ENCODE measurements around the gene CCDC170. TPM values are rescaled to one million over a fixed set of nuclear protein-coding genes. Genes with fewer than 3 reads are reported as not detected.

CCDC170 gene
- total and polyA plus RNA-seq, 3 donors from 2014 or later, result 3.1 to 9.5 (median 3.3) TPM

GRCh38 chr6:151664390-151664789, 170.6 kb downstream of the CCDC170 start:
- Histone ChIP-seq H3K4me3 (no peak overlapping the region), H3K4me1 (no peaks in the 10 kb centered on the region), H3K9me3 (no peaks in the 10 kb centered on the region), H3K27ac (no peak overlapping the region), H3K36me3 (ENCODE audit: low read depth, missing control alignments) (no peaks in the 10 kb centered on the region), H3K27me3 (no peaks in the 10 kb centered on the region)
- DNase-seq, result no peak
- no peak for TF ChIP-seq POLR2A (IDR thresholded peaks at IDR 0.05)
- no peak for TF ChIP-seq CTCF (IDR thresholded peaks at IDR 0.05)
- WGBS, 2 donors, result 59 to 66% methylated on average over 5 of the region's 5 CpGs
- intact Hi-C loops (cut with DNase I; ENCODE audit: low total_unique reads), result no loop called here

GRCh38 chr6:151665329-151665728, 171.5 kb downstream of the CCDC170 start:
- no peak for DNase-seq
- TF ChIP-seq CTCF (IDR thresholded peaks at IDR 0.05), result no peak
- TF ChIP-seq POLR2A (IDR thresholded peaks at IDR 0.05), result no peak
- Histone ChIP-seq H3K36me3 (ENCODE audit: low read depth, missing control alignments) (no peaks in the 10 kb centered on the region), H3K27ac (no peak overlapping the region), H3K4me3 (no peak overlapping the region), H3K4me1 (no peaks in the 10 kb centered on the region), H3K9me3 (no peaks in the 10 kb centered on the region), H3K27me3 (no peaks in the 10 kb centered on the region)
- intact Hi-C loops (cut with DNase I; ENCODE audit: low total_unique reads), result no loop called here
- WGBS, 2 donors, result 61 to 71% methylated on average over 7 of the region's 7 CpGs

GRCh38 chr6:151666526-151666925, 172.7 kb downstream of the CCDC170 start:
- no peak for DNase-seq
- TF ChIP-seq CTCF (IDR thresholded peaks at IDR 0.05) (no peak), POLR2A (IDR thresholded peaks at IDR 0.05) (no peak)
- 83 to 85% methylated on average over 2 of the region's 2 CpGs for WGBS, 2 donors
- H3K27ac ChIP-seq, result no peak overlapping the region
- H3K36me3 ChIP-seq (ENCODE audit: low read depth, missing control alignments), result no peaks in the 10 kb centered on the region
- intact Hi-C loops (cut with DNase I; ENCODE audit: low total_unique reads), result no loop called here
- H3K27me3 ChIP-seq, result no peaks in the 10 kb centered on the region
- no peaks in the 10 kb centered on the region for H3K4me1 ChIP-seq
- H3K9me3 ChIP-seq, result no peaks in the 10 kb centered on the region
- H3K4me3 ChIP-seq, result no peak overlapping the region

- Histone ChIP-seq H3K36me3 (ENCODE audit: low read depth, missing control alignments) (no peaks in the 10 kb centered on the region), H3K4me3 (no peak overlapping the region), H3K4me1 (no peaks in the 10 kb centered on the region), H3K27me3 (no peaks in the 10 kb centered on the region), H3K9me3 (no peaks in the 10 kb centered on the region), H3K27ac (no peak overlapping the region)
- intact Hi-C loops (cut with DNase I; ENCODE audit: low total_unique reads), result no loop called here
- no peak for TF ChIP-seq CTCF (IDR thresholded peaks at IDR 0.05)
- TF ChIP-seq POLR2A (IDR thresholded peaks at IDR 0.05), result no peak
- DNase-seq, result no peak
- WGBS, 2 donors, result 92 to 94% methylated on average over 3 of the region's 3 CpGs
These were observed 175.4 kb downstream of the CCDC170 start for GRCh38 chr6:151669208-151669560.

- DNase-seq, result no peak
- Histone ChIP-seq H3K4me3 (no peak overlapping the region), H3K36me3 (ENCODE audit: low read depth, missing control alignments) (no peaks in the 10 kb centered on the region), H3K27ac (no peak overlapping the region), H3K9me3 (no peaks in the 10 kb centered on the region), H3K27me3 (no peaks in the 10 kb centered on the region), H3K4me1 (no peaks in the 10 kb centered on the region)
- intact Hi-C loops (cut with DNase I; ENCODE audit: low total_unique reads), result no loop called here
- 87 to 91% methylated on average over 8 of the region's 8 CpGs for WGBS, 2 donors
- TF ChIP-seq POLR2A (IDR thresholded peaks at IDR 0.05) (no peak), CTCF (IDR thresholded peaks at IDR 0.05) (no peak)
These were observed 176.3 kb downstream of the CCDC170 start for GRCh38 chr6:151670116-151670515.

Small RNA genes lying within 50 kb of the gene (small RNA-seq; reads per million reads assigned to genes)
- gene RNU6-813P, result 0 reads per million in 2 donors

Other genes starting within 250 kb of the CCDC170 start
- 10 to 100 TPM; 14.7 TPM for gene ZBTB2, start 102.5 kb upstream of the CCDC170 start, total RNA-seq
- 13.0 TPM for gene ZBTB2, start 102.5 kb upstream of the CCDC170 start, polyA plus RNA-seq (ENCODE audit: insufficient read depth, low read depth, low replicate concordance)
- gene RMND1, start 41.9 kb upstream of the CCDC170 start, total RNA-seq, result 10 to 100 TPM; 23.8 to 25.0 TPM
- 16.9 TPM for gene RMND1, start 41.9 kb upstream of the CCDC170 start, polyA plus RNA-seq (ENCODE audit: insufficient read depth, low read depth, low replicate concordance)